ENCODE results near the gene SBF2.

Gene SBF2

GRCh38 chr11:10222399-10222798 is 71.6 kb downstream of the SBF2 start:
- H3K27me3 ChIP-seq (ENCODE audit: insufficient read depth, low read length) = no peaks in the 10 kb centered on the region
- H3K4me3 ChIP-seq (ENCODE audit: low read depth, low read length, poor library complexity, severe bottlenecking) = no peak overlapping the region
- no peaks in the 10 kb centered on the region for H3K9me3 ChIP-seq (ENCODE audit: low read length)
- no peaks in the 10 kb centered on the region for H3K9me2 ChIP-seq (ENCODE audit: low read depth, low read length)
- H3K27ac ChIP-seq (ENCODE audit: low read depth, low read length, poor library complexity, severe bottlenecking) = no peak overlapping the region
- H4K20me1 ChIP-seq (ENCODE audit: insufficient read depth, low read length) = no peaks in the 10 kb centered on the region
- H2AFZ ChIP-seq (ENCODE audit: low read length) = no peak overlapping the region
- H3F3A ChIP-seq (ENCODE audit: insufficient read depth, low read length) = no peaks in the 10 kb centered on the region
- H3K4me1 ChIP-seq (ENCODE audit: insufficient read depth, low read length, severe bottlenecking) = no peaks in the 10 kb centered on the region
- no peaks in the 10 kb centered on the region for H3K36me3 ChIP-seq (ENCODE audit: insufficient read depth, low read length)
- no peak overlapping the region for H3K4me2 ChIP-seq (ENCODE audit: low read length)
- no peaks in the 10 kb centered on the region for H3K79me2 ChIP-seq (ENCODE audit: insufficient read depth, low read length)
- no peak for TF ChIP-seq EZH2 (IDR thresholded peaks at IDR 0.05; ENCODE audit: borderline replicate concordance, low read length)
- no peak for TF ChIP-seq CTCF (IDR thresholded peaks at IDR 0.05; ENCODE audit: low read length)
- H3K9ac ChIP-seq (ENCODE audit: low read length) = no peak overlapping the region

- Histone ChIP-seq H4K20me1 (ENCODE audit: insufficient read depth, low read length) (no peaks in the 10 kb centered on the region), H3K4me3 (ENCODE audit: low read depth, low read length, poor library complexity, severe bottlenecking) (no peak overlapping the region), H2AFZ (ENCODE audit: low read length) (no peak overlapping the region), H3F3A (ENCODE audit: insufficient read depth, low read length) (no peaks in the 10 kb centered on the region), H3K27ac (ENCODE audit: low read depth, low read length, poor library complexity, severe bottlenecking) (no peak overlapping the region), H3K9me2 (ENCODE audit: low read depth, low read length) (no peaks in the 10 kb centered on the region), H3K36me3 (ENCODE audit: insufficient read depth, low read length) (no peaks in the 10 kb centered on the region), H3K4me1 (ENCODE audit: insufficient read depth, low read length, severe bottlenecking) (no peaks in the 10 kb centered on the region), H3K79me2 (ENCODE audit: insufficient read depth, low read length) (no peaks in the 10 kb centered on the region), H3K9ac (ENCODE audit: low read length) (no peak overlapping the region), H3K4me2 (ENCODE audit: low read length) (no peak overlapping the region), H3K9me3 (ENCODE audit: low read length) (no peaks in the 10 kb centered on the region), H3K27me3 (ENCODE audit: insufficient read depth, low read length) (no peaks in the 10 kb centered on the region)
- no peak for TF ChIP-seq CTCF (IDR thresholded peaks at IDR 0.05; ENCODE audit: low read length)
- no peak for TF ChIP-seq EZH2 (IDR thresholded peaks at IDR 0.05; ENCODE audit: borderline replicate concordance, low read length)
Observed at GRCh38 chr11:10221342-10221741, 72.7 kb downstream of the SBF2 start.

GRCh38 chr11:10211470-10211869 is 82.5 kb downstream of the SBF2 start:
- Histone ChIP-seq H3K27ac (ENCODE audit: low read depth, low read length, poor library complexity, severe bottlenecking) (no peak overlapping the region), H3K9me3 (ENCODE audit: low read length) (no peaks in the 10 kb centered on the region), H3K9me2 (ENCODE audit: low read depth, low read length) (no peaks in the 10 kb centered on the region), H3K4me1 (ENCODE audit: insufficient read depth, low read length, severe bottlenecking) (no peaks in the 10 kb centered on the region), H3K4me2 (ENCODE audit: low read length) (no peak overlapping the region), H3K4me3 (ENCODE audit: low read depth, low read length, poor library complexity, severe bottlenecking) (no peak overlapping the region), H3K9ac (ENCODE audit: low read length) (no peak overlapping the region), H3K27me3 (ENCODE audit: insufficient read depth, low read length) (no peaks in the 10 kb centered on the region), H3K79me2 (ENCODE audit: insufficient read depth, low read length) (no peaks in the 10 kb centered on the region), H2AFZ (ENCODE audit: low read length) (no peak overlapping the region), H3F3A (ENCODE audit: insufficient read depth, low read length) (no peaks in the 10 kb centered on the region), H3K36me3 (ENCODE audit: insufficient read depth, low read length) (no peaks in the 10 kb centered on the region), H4K20me1 (ENCODE audit: insufficient read depth, low read length) (no peaks in the 10 kb centered on the region)
- TF ChIP-seq EZH2 (IDR thresholded peaks at IDR 0.05; ENCODE audit: borderline replicate concordance, low read length) (no peak), CTCF (IDR thresholded peaks at IDR 0.05; ENCODE audit: low read length) (no peak)

Data from OCI-LY1 (cell line).